ENCODE data around the gene MAVS. TPM values are rescaled to one million over a fixed set of nuclear protein-coding genes. Genes with fewer than 3 reads are reported as not detected.
"Not testable (repeated sequence)": the region's sequence is repeated elsewhere in the genome, so short reads cannot be mapped to it uniquely, and the experiment has no call there.

The MAVS gene
- total RNA-seq, 4 donors from 2014 or later = 70.3 to 104 (median 81.8) TPM

DNA sequence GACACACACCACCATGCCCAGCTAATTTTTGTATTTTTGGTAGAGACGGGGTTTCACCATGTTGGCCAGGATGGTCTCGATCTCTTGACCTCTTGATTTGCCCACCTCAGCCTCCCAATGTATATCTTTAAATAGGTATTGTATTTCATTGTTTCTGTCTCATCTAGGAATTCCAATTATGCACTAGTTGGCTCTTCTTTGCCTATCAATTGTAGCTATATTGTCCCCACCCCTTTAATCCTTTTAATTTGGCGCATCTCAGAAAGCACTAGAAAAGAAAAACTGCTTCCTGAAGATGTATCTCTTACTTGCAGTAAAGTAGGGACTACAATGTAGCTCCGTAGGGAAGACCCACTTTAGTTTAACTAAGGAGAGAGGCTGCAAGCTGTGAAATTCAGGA is 10.5 kb upstream of the MAVS start:
- H3K36me3 ChIP-seq = no peaks in the 10 kb centered on the region
- H3K9me3 ChIP-seq = no peaks in the 10 kb centered on the region
- no peaks in the 10 kb centered on the region for H3K4me1 ChIP-seq
- intact Hi-C loops (cut with DNase I; ENCODE audit: low total_unique reads) = no loop called here
- H3K4me3 ChIP-seq = no peak overlapping the region
- H3K27me3 ChIP-seq = no peaks in the 10 kb centered on the region
- in situ Hi-C loops (cut with MboI; ENCODE audit: low pct_ligation_motif_present in 1 of 4, low pct_unique_long_range_greater_than_20kb in 1 of 4, low sequenced_read_pairs in 3 of 4) = no loop called here
- TF ChIP-seq EP300 (IDR thresholded peaks at IDR 0.05; ENCODE audit: low read depth) = no peak
- TF ChIP-seq POLR2AphosphoS5 (IDR thresholded peaks at IDR 0.05) = no peak
- TF ChIP-seq POLR2A (IDR thresholded peaks at IDR 0.05) = no peak
- TF ChIP-seq, protein P1, sequence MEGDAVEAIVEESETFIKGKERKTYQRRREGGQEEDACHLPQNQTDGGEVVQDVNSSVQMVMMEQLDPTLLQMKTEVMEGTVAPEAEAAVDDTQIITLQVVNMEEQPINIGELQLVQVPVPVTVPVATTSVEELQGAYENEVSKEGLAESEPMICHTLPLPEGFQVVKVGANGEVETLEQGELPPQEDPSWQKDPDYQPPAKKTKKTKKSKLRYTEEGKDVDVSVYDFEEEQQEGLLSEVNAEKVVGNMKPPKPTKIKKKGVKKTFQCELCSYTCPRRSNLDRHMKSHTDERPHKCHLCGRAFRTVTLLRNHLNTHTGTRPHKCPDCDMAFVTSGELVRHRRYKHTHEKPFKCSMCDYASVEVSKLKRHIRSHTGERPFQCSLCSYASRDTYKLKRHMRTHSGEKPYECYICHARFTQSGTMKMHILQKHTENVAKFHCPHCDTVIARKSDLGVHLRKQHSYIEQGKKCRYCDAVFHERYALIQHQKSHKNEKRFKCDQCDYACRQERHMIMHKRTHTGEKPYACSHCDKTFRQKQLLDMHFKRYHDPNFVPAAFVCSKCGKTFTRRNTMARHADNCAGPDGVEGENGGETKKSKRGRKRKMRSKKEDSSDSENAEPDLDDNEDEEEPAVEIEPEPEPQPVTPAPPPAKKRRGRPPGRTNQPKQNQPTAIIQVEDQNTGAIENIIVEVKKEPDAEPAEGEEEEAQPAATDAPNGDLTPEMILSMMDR (IDR thresholded peaks at IDR 0.05) = no peak
- no peak for DNase-seq
- no peak overlapping the region for H3K27ac ChIP-seq
- WGBS, 2 donors (ENCODE audit: low coverage in 1 of 2) = 91 to 94% methylated on average over 4 of the region's 4 CpGs

DNA sequence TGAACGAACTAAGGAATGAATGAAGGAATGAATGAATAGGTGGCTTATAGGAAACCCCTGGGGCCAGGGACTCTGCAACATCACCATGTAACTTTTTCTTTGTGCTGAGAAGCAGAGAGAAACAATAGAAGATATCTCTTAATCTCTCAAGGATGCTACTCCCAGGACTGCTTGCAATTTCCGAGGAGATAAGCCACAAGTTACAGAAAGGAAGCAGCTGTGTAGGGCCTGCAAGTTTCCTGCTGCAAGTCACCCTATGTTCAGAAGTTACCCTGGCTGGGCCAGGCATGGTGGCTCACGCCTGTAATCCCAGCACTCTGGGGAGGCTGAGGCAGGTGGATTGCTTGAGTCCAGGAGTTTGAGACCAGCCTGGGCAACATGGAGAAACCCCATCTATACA is 7.3 kb upstream of the MAVS start:
- no peak overlapping the region for H3K27ac ChIP-seq
- intact Hi-C loops (cut with DNase I; ENCODE audit: low total_unique reads) = no loop called here
- in situ Hi-C loops (cut with MboI; ENCODE audit: low pct_ligation_motif_present in 1 of 4, low pct_unique_long_range_greater_than_20kb in 1 of 4, low sequenced_read_pairs in 3 of 4) = no loop called here
- 77% methylated on average over 3 of the region's 3 CpGs; no CpG with 5 or more reads in 1 of the 2 donors for WGBS, 2 donors (ENCODE audit: low coverage in 1 of 2)
- H3K9me3 ChIP-seq = no peaks in the 10 kb centered on the region
- no peak for DNase-seq
- no peaks in the 10 kb centered on the region for H3K27me3 ChIP-seq
- no peak overlapping the region for H3K4me3 ChIP-seq
- TF ChIP-seq, protein P1 (IDR thresholded peaks at IDR 0.05) = no peak
- TF ChIP-seq EP300 (IDR thresholded peaks at IDR 0.05; ENCODE audit: low read depth) = no peak
- TF ChIP-seq POLR2AphosphoS5 (IDR thresholded peaks at IDR 0.05) = no peak
- TF ChIP-seq POLR2A (IDR thresholded peaks at IDR 0.05) = no peak
- H3K36me3 ChIP-seq = no peaks in the 10 kb centered on the region
- H3K4me1 ChIP-seq = peaks cover 6 to 20% (median 13%) of the 10 kb centered on the region in 4 donors

DNA sequence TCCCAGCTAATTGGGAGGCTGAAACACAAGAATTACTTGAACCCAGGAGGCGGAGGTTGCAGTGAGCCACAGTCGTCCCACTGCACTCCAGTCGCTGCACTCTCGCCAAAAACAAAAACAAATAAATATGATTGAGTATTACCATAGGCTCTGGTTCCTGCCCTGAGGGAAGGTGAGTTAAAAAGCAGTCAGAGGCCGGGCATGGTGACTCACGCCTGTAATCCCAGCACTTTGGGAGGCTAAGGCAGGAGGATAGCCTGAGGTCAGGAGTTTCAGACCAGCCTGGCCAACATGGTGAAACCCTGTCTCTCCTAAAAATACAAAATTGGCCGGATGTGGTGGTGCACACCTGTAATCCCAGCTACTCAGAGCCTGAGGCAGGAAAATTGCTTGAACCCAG is 6.4 kb upstream of the MAVS start:
- H3K9me3 ChIP-seq; H3K27ac ChIP-seq; in situ Hi-C loops (cut with MboI; ENCODE audit: low pct_ligation_motif_present in 1 of 4, low pct_unique_long_range_greater_than_20kb in 1 of 4, low sequenced_read_pairs in 3 of 4); H3K36me3 ChIP-seq; H3K4me3 ChIP-seq; intact Hi-C loops (cut with DNase I; ENCODE audit: low total_unique reads); DNase-seq; H3K27me3 ChIP-seq: not testable (repeated sequence)
- WGBS, 2 donors (ENCODE audit: low coverage in 1 of 2) = 86 to 93% methylated on average over 3 to 7 of the region's 7 CpGs
- H3K4me1 ChIP-seq = peaks cover 9 to 29% (median 18%) of the 10 kb centered on the region in 4 donors

DNA sequence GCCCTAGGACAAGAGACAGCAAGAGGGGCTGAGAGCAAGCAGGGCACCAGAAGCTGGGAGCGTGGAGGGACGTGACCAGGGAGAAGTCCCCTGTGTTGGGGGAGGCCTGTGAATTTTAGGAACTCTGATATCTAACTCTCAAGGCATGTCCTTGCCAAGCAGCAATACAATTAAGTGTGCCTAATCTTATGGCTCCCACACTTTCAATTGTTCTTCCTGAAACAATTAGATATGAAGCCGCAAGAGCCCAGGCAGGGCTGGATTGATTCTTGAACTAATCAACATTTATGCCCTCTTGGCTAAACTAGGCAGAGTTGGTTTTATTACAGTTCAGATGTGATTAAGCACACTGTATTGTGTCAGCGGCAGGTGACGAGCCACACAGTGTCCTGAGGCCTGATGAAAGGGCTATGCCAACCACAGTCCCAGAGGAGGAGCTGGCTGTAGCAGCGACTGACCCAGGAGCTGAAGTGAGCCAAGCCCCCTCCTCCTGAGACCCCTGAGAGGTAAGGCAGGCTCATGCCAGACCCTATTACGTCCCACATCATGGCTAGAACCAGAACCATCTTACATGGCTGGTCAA is 4.2 kb upstream of the MAVS start:
- peak; percentile 66 for DNase-seq
- no peaks in the 10 kb centered on the region for H3K27me3 ChIP-seq
- in situ Hi-C loops (cut with MboI; ENCODE audit: low pct_ligation_motif_present in 1 of 4, low pct_unique_long_range_greater_than_20kb in 1 of 4, low sequenced_read_pairs in 3 of 4) (no loop called here), intact Hi-C loops (cut with DNase I; ENCODE audit: low total_unique reads) (no loop called here)
- no peaks in the 10 kb centered on the region for H3K9me3 ChIP-seq
- WGBS, 2 donors (ENCODE audit: low coverage in 1 of 2) = 59 to 76% methylated on average over 3 to 7 of the region's 7 CpGs
- H3K4me1 ChIP-seq = peaks cover 13 to 39% (median 27%) of the 10 kb centered on the region in 4 donors
- no peak overlapping the region for H3K4me3 ChIP-seq
- TF ChIP-seq, protein P1 (IDR thresholded peaks at IDR 0.05) = no peak
- peak in 2 of 3 donors; percentile 34 to 47 for TF ChIP-seq POLR2AphosphoS5 (IDR thresholded peaks at IDR 0.05)
- H3K36me3 ChIP-seq = no peaks in the 10 kb centered on the region
- H3K27ac ChIP-seq = peak overlapping the region; percentile 68 to 80 (median 76)

DNA sequence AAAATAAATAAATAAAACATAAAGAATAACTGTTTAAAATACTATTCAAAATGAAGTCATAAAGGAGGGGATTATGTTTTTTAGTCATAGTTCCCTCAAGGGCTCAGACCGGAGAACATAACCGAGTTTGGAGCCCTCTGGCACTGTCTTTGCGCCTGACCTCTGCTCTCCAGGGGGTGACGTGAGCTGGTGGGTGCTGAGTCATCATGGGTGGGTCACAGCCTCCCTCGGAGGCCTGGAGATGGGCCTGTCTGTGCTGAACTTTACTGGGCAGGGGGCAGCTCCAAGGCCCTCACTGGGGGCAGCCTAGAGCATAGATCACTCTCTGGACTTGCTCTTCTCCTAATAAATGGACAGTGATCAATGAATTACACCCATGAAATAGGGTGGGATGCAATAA is 3.1 kb upstream of the MAVS start:
- Histone ChIP-seq H3K36me3 (no peaks in the 10 kb centered on the region), H3K4me1 (peaks cover 17 to 49% (median 35%) of the 10 kb centered on the region in 4 donors), H3K4me3 (no peak overlapping the region), H3K27ac (peak overlapping the region in 3 of 4 donors; percentile 68 to 80 (median 77)), H3K9me3 (no peaks in the 10 kb centered on the region), H3K27me3 (no peaks in the 10 kb centered on the region)
- TF ChIP-seq POLR2A (IDR thresholded peaks at IDR 0.05) = no peak
- intact Hi-C loops (cut with DNase I; ENCODE audit: low total_unique reads) = no loop called here
- in situ Hi-C loops (cut with MboI; ENCODE audit: low pct_ligation_motif_present in 1 of 4, low pct_unique_long_range_greater_than_20kb in 1 of 4, low sequenced_read_pairs in 3 of 4) = no loop called here
- 45 to 84% methylated on average over 3 to 5 of the region's 5 CpGs for WGBS, 2 donors (ENCODE audit: low coverage in 1 of 2)
- peak; percentile 42 for DNase-seq

DNA sequence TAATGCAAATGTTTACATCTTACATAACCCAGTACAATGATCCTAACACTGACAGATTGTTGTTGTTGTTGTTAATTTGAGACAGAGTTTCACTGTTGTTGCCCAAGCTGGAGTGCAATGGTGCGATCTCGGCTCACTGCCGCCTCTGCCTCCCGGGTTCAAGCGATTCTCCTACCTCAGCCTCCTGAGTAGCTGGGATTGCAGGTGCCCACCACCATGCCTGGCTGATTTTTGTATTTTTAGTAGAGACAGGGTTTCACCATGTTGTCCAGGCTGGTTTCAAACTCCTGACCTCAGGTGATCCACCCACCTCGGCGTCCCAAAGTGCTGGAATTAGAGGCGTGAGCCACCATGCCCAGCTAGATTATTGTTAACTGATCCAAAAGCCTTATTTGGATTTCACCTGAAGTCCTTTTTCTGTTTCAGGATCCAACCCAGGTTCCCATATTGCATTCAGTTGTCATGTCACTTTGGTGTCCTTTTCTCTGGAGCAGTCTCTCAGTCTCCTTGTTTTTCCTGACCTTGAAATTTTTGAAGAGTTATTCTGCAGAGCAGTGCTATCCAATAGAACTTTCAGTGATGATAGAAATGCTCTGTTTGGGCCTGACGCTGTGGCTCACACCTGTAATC is 2.5 kb upstream of the MAVS start:
- Histone ChIP-seq H3K4me1 (peaks cover 17 to 54% (median 39%) of the 10 kb centered on the region in 4 donors), H3K27ac (peak overlapping the region; percentile 89 to 95 (median 94))
- H3K9me3 ChIP-seq; DNase-seq; H3K27me3 ChIP-seq; intact Hi-C loops (cut with DNase I; ENCODE audit: low total_unique reads); H3K4me3 ChIP-seq; H3K36me3 ChIP-seq; in situ Hi-C loops (cut with MboI; ENCODE audit: low pct_ligation_motif_present in 1 of 4, low pct_unique_long_range_greater_than_20kb in 1 of 4, low sequenced_read_pairs in 3 of 4): not testable (repeated sequence)
- 91 to 93% methylated on average over 4 to 9 of the region's 9 CpGs for WGBS, 2 donors (ENCODE audit: low coverage in 1 of 2)

Measured in transverse colon (tissue), 4 donors.